ENCODE results near the gene UGT1A8. TPM values are rescaled to one million over a fixed set of nuclear protein-coding genes. Genes with fewer than 3 reads are reported as not detected.
"Not testable (repeated sequence)": the region's sequence is repeated elsewhere in the genome, so short reads cannot be mapped to it uniquely, and the experiment has no call there.

Gene UGT1A8
- total RNA-seq, 1 donor from 2014 or later: not detected

- DNase-seq (ENCODE audit: low read depth in 2 of 2): no peak
Observed at GRCh38 chr2:233714121-233714520, 96.7 kb downstream of the UGT1A8 start.

DNA sequence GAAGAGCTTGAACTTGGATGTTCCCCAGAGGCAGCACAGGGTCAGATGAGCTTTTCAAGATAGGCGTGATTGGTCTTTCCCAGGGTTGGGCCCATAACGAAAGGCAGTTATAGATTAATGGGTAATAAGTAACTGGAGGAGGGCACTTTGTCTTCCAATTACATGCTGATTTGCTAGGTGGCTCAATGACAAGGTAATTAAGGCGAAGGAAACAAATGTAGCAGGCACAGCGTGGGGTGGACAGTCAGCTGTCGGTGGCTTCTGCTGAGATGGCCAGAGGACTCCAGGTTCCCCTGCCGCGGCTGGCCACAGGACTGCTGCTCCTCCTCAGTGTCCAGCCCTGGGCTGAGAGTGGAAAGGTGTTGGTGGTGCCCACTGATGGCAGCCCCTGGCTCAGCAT, 101.1 kb downstream of the UGT1A8 start, which contains the start of gene UGT1A4:
TSS of gene UGT1A4 (plus strand) at position 185 of the 400 bp plus-strand sequence. CDS start at position 270, 85 bp downstream.
- no peak for DNase-seq (ENCODE audit: low read depth in 2 of 2)

DNA sequence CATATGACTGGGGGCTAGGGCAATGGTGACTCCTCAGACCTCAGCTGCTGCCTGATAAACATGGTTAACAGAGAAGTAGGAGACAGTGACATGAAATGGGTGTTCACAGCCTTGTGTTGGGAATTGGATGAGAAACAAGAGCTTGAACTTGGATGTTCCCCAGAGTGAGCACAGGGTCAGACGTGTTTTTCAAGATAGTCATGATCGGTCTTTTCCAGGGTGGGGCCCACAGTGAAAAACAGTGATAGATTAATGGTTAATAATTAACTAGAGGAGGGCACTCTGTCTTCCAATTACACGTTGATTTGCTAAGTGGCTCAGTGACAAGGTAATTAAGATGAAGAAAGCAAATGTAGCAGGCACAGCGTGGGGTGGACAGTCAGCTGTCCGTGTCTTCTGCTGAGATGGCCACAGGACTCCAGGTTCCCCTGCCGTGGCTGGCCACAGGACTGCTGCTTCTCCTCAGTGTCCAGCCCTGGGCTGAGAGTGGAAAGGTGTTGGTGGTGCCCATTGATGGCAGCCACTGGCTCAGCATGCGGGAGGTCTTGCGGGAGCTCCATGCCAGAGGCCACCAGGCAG, 111.4 kb downstream of the UGT1A8 start, which contains the start of gene UGT1A3:
TSS of gene UGT1A3 (plus strand) at position 320 of the 579 bp plus-strand sequence. CDS start at position 405, 85 bp downstream.
- DNase-seq (ENCODE audit: low read depth in 2 of 2): no peak

DNA sequence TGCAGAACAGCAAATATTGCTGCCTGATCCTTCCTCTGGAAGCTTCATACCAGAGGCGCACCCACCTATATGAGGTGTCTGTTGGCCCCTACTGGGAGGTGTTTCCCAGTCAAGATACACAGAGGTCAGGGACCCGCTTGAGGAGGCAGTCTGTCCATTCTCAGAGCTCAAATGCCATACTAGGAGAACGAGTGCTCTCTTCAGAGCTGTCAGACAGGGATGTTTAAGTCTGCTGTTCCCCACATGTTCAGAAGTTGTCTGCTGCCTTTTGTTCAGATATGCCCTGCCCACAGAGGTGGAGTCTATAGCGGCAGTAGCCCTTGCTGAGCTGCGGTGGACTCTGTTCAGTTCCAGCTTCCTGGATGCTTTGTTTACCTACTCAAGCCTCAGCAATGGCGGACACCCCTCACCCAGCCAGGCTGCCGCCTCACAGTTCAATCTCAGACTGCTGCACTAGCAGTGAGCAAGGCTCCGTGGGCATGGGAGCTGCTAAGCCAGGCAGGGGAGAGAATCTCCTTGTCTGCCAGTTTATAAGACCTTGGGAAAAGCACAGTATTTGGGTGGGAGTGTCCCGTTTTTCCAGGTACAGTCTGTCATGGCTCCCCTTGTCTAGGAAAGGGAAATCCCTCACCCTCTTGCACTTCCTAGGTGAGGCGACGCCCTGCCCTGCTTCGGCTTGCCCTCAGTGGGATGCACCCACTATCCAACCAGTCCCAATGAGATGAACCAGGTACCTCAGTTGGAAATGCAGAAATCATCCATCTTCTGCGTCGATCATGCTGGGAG, 119.6 kb downstream of the UGT1A8 start:
- DNase-seq (ENCODE audit: low read depth in 2 of 2): not testable (repeated sequence)

DNA sequence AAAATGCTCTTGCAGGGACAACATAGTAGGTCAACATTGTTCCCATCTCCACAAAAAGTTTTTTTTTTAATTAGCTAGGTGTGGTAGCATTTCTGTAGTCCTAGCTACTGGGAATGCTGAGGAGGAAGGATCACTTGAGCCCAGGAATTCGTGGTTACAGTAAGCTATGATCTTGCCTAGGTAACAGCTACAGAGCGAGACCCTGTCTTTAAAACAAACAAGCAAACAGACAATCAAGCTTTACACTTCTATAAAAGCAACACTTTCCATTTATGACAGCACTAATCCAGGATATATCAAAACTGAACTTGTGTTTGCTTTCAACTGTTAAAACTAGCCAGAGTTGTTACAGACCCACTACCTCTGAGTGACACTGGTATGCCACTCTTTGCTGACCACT, 123.4 kb downstream of the UGT1A8 start:
- DNase-seq (ENCODE audit: low read depth in 2 of 2): no peak

- no peak for DNase-seq (ENCODE audit: low read depth in 2 of 2)
Observed at GRCh38 chr2:233743464-233744259, 126.2 kb downstream of the UGT1A8 start.

GRCh38 chr2:233745073-233745755, 127.8 kb downstream of the UGT1A8 start:
- DNase-seq (ENCODE audit: low read depth in 2 of 2): no peak

GRCh38 chr2:233745838-233746237, 128.4 kb downstream of the UGT1A8 start:
- DNase-seq (ENCODE audit: low read depth in 2 of 2): not testable (repeated sequence)

GRCh38 chr2:233746475-233747282, 129.2 kb downstream of the UGT1A8 start:
- DNase-seq (ENCODE audit: low read depth in 2 of 2): no peak

DNA sequence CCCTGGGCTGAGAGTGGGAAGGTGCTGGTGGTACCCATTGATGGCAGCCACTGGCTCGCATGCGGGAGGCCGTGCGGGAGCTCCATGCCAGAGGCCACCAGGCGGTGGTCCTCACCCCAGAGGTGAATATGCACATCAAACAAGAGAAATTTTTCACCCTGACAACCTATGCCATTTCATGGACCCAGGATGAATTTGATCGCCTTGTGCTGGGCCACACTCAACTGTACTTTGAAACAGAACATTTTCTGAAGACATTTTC, 129.8 kb downstream of the UGT1A8 start:
- no peak for DNase-seq (ENCODE audit: low read depth in 2 of 2)

DNA sequence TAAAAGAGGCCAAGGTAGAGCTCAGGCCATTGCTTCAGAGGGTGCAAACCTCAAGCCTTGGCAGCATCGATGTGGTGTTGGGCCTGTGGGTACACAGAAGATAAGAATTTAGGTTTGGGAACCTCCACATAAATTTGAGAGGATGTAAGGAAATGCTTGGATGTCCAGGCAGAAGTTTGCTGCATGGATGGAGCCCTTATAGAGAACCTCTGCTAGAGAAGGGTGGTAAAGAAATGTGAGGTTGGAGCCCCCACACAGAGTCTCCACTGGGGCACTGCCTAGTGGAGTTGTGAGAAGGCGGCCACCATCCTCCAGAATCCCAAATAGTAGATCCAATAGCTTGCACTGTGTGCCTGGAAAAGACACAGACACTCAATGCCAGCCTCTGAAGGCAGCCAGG, 133.3 kb downstream of the UGT1A8 start:
- DNase-seq (ENCODE audit: low read depth in 2 of 2): not testable (repeated sequence)

DNA sequence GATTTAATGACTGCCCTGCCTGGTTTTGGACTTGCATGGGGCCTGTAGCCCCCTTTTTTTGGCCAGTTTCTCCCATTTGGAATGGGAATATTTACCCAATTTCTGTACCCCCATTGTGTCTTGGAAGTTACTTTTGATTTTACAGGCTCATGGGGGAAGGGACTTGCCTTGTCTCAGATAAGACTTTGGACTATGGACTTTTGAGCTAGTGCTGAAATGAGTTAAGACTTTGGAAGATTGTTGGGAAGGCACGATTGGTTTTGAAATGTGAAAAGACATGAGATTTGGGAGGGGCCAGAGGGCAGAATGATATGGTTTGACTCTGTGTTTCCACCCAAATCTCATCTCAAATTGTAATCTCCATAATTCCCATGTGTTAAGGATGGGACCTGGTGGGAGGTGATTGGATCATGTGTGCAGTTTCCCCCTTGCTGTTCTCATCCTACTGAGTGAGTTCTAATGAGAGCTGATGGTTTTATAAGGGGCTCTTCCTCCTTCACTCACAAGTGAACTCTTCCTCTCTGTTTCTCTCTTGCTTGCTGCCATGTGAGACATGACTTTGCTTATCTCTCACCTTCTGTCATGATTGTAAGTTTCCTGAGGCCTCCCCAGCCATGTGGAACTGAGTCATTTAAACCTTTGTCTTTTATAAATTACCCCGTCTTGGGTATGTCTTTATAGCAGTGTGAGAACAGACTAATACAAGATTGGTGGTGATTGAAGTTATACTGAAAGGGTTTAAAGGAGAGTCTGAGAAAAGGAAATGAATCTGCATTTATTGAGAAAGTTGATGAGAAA, 134.0 kb downstream of the UGT1A8 start:
- DNase-seq (ENCODE audit: low read depth in 2 of 2): not testable (repeated sequence)

- DNase-seq (ENCODE audit: low read depth in 2 of 2): no peak
Observed at GRCh38 chr2:233754872-233755611, 137.6 kb downstream of the UGT1A8 start.

DNA sequence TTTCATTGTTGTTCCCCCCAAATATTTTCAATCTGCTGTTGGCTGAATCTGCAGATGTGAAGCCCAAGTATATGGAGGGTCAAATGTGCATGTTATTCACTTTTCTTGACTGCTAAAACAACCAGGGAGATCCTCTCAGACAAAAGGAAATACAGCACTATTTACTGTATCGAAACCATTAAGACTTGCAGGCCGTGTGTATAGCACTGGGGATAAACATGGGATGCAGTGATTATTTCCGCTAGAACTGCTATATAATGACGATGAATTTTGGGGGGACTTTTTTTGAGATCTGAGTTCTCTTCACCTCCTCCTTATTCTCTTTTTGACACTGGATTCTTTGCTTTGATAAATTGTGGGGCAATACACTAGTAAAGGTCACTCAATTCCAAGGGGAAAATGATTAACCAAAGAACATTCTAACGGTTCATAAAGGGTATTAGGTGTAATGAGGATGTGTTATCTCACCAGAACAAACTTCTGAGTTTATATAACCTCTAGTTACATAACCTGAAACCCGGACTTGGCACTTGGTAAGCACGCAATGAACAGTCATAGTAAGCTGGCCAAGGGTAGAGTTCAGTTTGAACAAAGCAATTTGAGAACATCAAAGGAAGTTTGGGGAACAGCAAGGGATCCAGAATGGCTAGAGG, 139.1 kb downstream of the UGT1A8 start:
- DNase-seq (ENCODE audit: low read depth in 2 of 2): no peak

DNA sequence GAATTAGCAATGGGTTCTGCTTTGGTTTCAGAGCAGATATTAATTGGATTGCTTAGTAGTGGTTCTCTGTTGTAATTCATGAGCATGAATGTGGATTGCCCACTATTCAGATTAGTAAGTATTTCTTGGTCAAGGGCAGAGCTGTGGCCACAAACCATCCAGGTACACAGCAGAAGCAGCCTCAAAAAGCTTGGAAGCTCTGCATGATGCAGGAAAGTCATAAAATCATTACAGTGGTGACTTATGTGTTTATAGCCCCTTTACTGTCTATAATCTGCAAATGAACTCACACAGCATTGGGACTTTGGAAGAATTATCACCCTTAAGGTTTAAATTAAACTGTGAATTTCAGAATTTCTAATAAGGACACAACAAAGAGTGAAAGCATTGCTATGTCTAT, 140.7 kb downstream of the UGT1A8 start:
- no peak for DNase-seq (ENCODE audit: low read depth in 2 of 2)

DNA sequence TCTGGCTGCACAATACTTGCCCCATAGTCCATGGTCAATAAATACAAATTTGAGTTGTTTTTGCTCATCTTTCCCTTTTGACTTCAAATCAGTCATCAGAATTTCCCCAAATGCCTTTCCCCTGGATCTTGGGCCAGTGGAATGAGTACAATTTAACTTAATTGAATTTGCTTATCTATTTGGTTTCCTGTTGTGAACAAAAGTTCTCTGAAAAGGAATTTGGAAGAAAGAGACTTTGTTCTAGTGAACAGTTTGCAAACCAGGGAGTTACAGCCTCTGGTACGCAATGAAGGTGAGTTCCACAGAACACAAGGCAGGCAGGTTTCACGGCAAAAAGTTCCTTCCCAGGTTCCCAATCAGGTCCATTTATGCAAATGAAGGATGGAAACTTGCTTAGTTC, 141.4 kb downstream of the UGT1A8 start:
- no peak for DNase-seq (ENCODE audit: low read depth in 2 of 2)

DNA sequence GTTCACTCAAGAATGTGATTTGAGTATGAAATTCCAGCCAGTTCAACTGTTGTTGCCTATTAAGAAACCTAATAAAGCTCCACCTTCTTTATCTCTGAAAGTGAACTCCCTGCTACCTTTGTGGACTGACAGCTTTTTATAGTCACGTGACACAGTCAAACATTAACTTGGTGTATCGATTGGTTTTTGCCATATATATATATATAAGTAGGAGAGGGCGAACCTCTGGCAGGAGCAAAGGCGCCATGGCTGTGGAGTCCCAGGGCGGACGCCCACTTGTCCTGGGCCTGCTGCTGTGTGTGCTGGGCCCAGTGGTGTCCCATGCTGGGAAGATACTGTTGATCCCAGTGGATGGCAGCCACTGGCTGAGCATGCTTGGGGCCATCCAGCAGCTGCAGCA, 142.6 kb downstream of the UGT1A8 start, which contains the start of gene UGT1A1:
TSS of gene UGT1A1 (plus strand) at position 228 of the 400 bp plus-strand sequence. CDS start at position 246, 18 bp downstream.
- no peak for DNase-seq (ENCODE audit: low read depth in 2 of 2)

- DNase-seq (ENCODE audit: low read depth in 2 of 2): no peak
Observed at GRCh38 chr2:233761040-233761769, 143.8 kb downstream of the UGT1A8 start.
